Smooth muscle cell (in vitro differentiated cells): ENCODE measurements around the gene MTSS2. TPM values are rescaled to one million over a fixed set of nuclear protein-coding genes. Genes with fewer than 3 reads are reported as not detected.
A peak's percentile ranks its signal among the peaks of the same experiment; 100 is the strongest.

Experiments used
- DNase-seq: peaks from one replicate; lab custom pipeline; 2025; ENCODE audit not compliant: unreplicated experiment; lab: John Stamatoyannopoulos, UW
- H2AFZ ChIP-seq: fragments of 200-600 bp; sonication (generic); 2 replicates; pipeline ENCODE4 v1.6.0; 2016; ENCODE audit warnings: antibody characterized with exemption, low read depth, mild to moderate bottlenecking
- H3F3A ChIP-seq: fragments of 200-600 bp; sonication (generic); 2 replicates; pipeline ENCODE4 v1.6.0; 2017; ENCODE audit warnings: antibody characterized with exemption, low read depth
- H3K27ac ChIP-seq: fragments of 200-600 bp; sonication (generic); 2 replicates; pipeline ENCODE4 v1.5.1; 2016; ENCODE audit warnings: low read depth, mild to moderate bottlenecking
- H3K27me3 ChIP-seq: fragments of 200-600 bp; sonication (generic); 2 replicates; pipeline ENCODE4 v1.6.1; 2016; ENCODE audit warnings: low read depth, mild to moderate bottlenecking
- H3K36me3 ChIP-seq: fragments of 200-600 bp; sonication (generic); 2 replicates; pipeline ENCODE4 v1.5.1; 2016; ENCODE audit warnings: low read depth
- H3K4me1 ChIP-seq: fragments of 200-600 bp; sonication (generic); 2 replicates; pipeline ENCODE4 v1.5.1; 2016; ENCODE audit warnings: low read depth
- H3K4me2 ChIP-seq: fragments of 200-600 bp; sonication (generic); 2 replicates; pipeline ENCODE4 v1.6.0; 2016; ENCODE audit warnings: mild to moderate bottlenecking
- H3K4me3 ChIP-seq: fragments of 200-600 bp; sonication (generic); 2 replicates; pipeline ENCODE4 v1.5.1; 2016; ENCODE audit warnings: mild to moderate bottlenecking
- H3K79me2 ChIP-seq: fragments of 200-600 bp; sonication (generic); 2 replicates; pipeline ENCODE4 v1.6.0; 2016; ENCODE audit warnings: low read depth, mild to moderate bottlenecking
- H3K9ac ChIP-seq: fragments of 200-600 bp; sonication (generic); 2 replicates; pipeline ENCODE4 v1.6.0; 2016; ENCODE audit warnings: low read depth
- H3K9me3 ChIP-seq: fragments of 200-600 bp; sonication (generic); replicated peaks from 2 replicates; pipeline ENCODE4 v1.5.1; 2016; ENCODE audit warnings: low read depth
- H4K20me1 ChIP-seq: fragments of 200-600 bp; sonication (generic); 2 replicates; pipeline ENCODE4 v1.6.0; 2016; ENCODE audit warnings: low read depth
- CTCF ChIP-seq: fragments of 200-600 bp; sonication (generic); IDR thresholded peaks from 2 replicates; pipeline ENCODE4 v1.5.1; 2017; ENCODE audit warnings: borderline replicate concordance, mild to moderate bottlenecking, antibody characterized with exemption; ENCODE audit not compliant: insufficient read depth, poor library complexity, severe bottlenecking
- WGBS: methylation state at CpG from one replicate; pipeline ENCODE4 v1.1.7; 2016; ENCODE audit warnings: low lambda C conversion rate; 5-methylcytosine and 5-hydroxymethylcytosine counted together
- polyA plus RNA-seq: library from polyadenylated mRNA; unstranded; fragments of >200 nt; fragmentation: Nextera tagmentation; extraction: Ambion mirVana; gene quantifications from 2 replicates; pipeline ENCODE4 v1.2.1, GENCODE V29; 2016
- total RNA-seq: library from RNA; depleted of rRNA; stranded (reverse); fragments of >200 nt; gene quantifications from 2 replicates; pipeline ENCODE4 v1.2.3, GENCODE V29; 2014

Gene MTSS2
- total and polyA plus RNA-seq, 2 experiments from 2014 or later, result 4.2 to 19.5 TPM

- no peaks in the 10 kb centered on the region for H3K79me2 ChIP-seq
- no peak overlapping the region for H3K4me2 ChIP-seq
- DNase-seq, result no peak
- WGBS, result 87% methylated on average over 22 of the region's 22 CpGs
- H3K27ac ChIP-seq, result no peak overlapping the region
- H3K9me3 ChIP-seq, result no peaks in the 10 kb centered on the region
- H3K36me3 ChIP-seq, result no peaks in the 10 kb centered on the region
- H3F3A ChIP-seq, result no peaks in the 10 kb centered on the region
- H3K9ac ChIP-seq, result no peak overlapping the region
- no peak overlapping the region for H2AFZ ChIP-seq
- no peaks in the 10 kb centered on the region for H3K4me1 ChIP-seq
- no peaks in the 10 kb centered on the region for H4K20me1 ChIP-seq
- H3K27me3 ChIP-seq, result no peaks in the 10 kb centered on the region
- no peak for TF ChIP-seq CTCF
- no peak overlapping the region for H3K4me3 ChIP-seq
These were observed 29.1 kb downstream of the MTSS2 start for GRCh38 chr16:70656712-70657263.

- TF ChIP-seq CTCF, result no peak
- WGBS, result 91% methylated on average over 8 of the region's 8 CpGs
These were observed 29.7 kb downstream of the MTSS2 start for GRCh38 chr16:70656065-70656711.

GRCh38 chr16:70653809-70654771, 31.8 kb downstream of the MTSS2 start:
- Histone ChIP-seq H3K4me3 (peak overlapping the region; percentile 28), H3K79me2 (no peaks in the 10 kb centered on the region), H3K27me3 (no peaks in the 10 kb centered on the region), H4K20me1 (no peaks in the 10 kb centered on the region), H3K27ac (no peak overlapping the region), H3K4me1 (no peaks in the 10 kb centered on the region), H3K4me2 (peak overlapping the region; percentile 73), H3K36me3 (no peaks in the 10 kb centered on the region), H3K9me3 (no peaks in the 10 kb centered on the region), H3K9ac (no peak overlapping the region), H2AFZ (peak overlapping the region; percentile 67), H3F3A (no peaks in the 10 kb centered on the region)
- WGBS, result 54% methylated on average over 33 of the region's 35 CpGs
- peak; percentile 73 for DNase-seq
- peak; percentile 90 for TF ChIP-seq CTCF

More at GRCh38 chr16:70656065-70656711, 29.7 kb downstream of the MTSS2 start:
- Histone ChIP-seq H3K9ac (no peak overlapping the region), H3K4me1 (no peaks in the 10 kb centered on the region), H3K27ac (no peak overlapping the region), H3K4me2 (no peak overlapping the region), H3K4me3 (no peak overlapping the region), H3K27me3 (no peaks in the 10 kb centered on the region), H3K36me3 (no peaks in the 10 kb centered on the region), H4K20me1 (no peaks in the 10 kb centered on the region), H3K79me2 (no peaks in the 10 kb centered on the region), H3K9me3 (no peaks in the 10 kb centered on the region), H3F3A (no peaks in the 10 kb centered on the region), H2AFZ (no peak overlapping the region)
- DNase-seq, result no peak
